Measurements from ENCODE around the gene DPH6.

GRCh38 chr15:35557544-35557943 is 11.6 kb upstream of the DPH6 start:
- no peak for TF ChIP-seq EZH2 (IDR thresholded peaks at IDR 0.05)
- no peak for TF ChIP-seq FOXP2 (optimal IDR thresholded peaks at IDR 0.05; ENCODE audit: control extremely low read depth, extremely low read length, insufficient read depth)
